ENCODE results near the gene JAML. TPM values are rescaled to one million over a fixed set of nuclear protein-coding genes. Genes with fewer than 3 reads are reported as not detected.

The JAML gene
- total RNA-seq, 1 donor from 2014 or later = not detected

- no peak overlapping the region for H3K4me3 ChIP-seq (ENCODE audit: low read depth, low read length)
- no peak for DNase-seq (ENCODE audit: low read depth)
- TF ChIP-seq CTCF (conservative IDR thresholded peaks at IDR 0.05; ENCODE audit: low read depth, low read length) = no peak
Measured at GRCh38 chr11:118233850-118234249, 9.0 kb upstream of the JAML start.

- H3K4me3 ChIP-seq (ENCODE audit: low read depth, low read length) = no peak overlapping the region
- DNase-seq (ENCODE audit: low read depth) = no peak
- no peak for TF ChIP-seq CTCF (conservative IDR thresholded peaks at IDR 0.05; ENCODE audit: low read depth, low read length)
Measured at GRCh38 chr11:118233377-118233776, 8.6 kb upstream of the JAML start.

- DNase-seq (ENCODE audit: low read depth) = no peak
- no peak overlapping the region for H3K4me3 ChIP-seq (ENCODE audit: low read depth, low read length)
- TF ChIP-seq CTCF (conservative IDR thresholded peaks at IDR 0.05; ENCODE audit: low read depth, low read length) = no peak
Measured at GRCh38 chr11:118232659-118233058, 7.8 kb upstream of the JAML start.

- no peak overlapping the region for H3K4me3 ChIP-seq (ENCODE audit: low read depth, low read length)
- no peak for TF ChIP-seq CTCF (conservative IDR thresholded peaks at IDR 0.05; ENCODE audit: low read depth, low read length)
Measured at GRCh38 chr11:118231461-118231860, 6.7 kb upstream of the JAML start.

GRCh38 chr11:118230088-118230487, 5.3 kb upstream of the JAML start:
- no peak for DNase-seq (ENCODE audit: low read depth)
- TF ChIP-seq CTCF (conservative IDR thresholded peaks at IDR 0.05; ENCODE audit: low read depth, low read length) = no peak
- H3K4me3 ChIP-seq (ENCODE audit: low read depth, low read length) = no peak overlapping the region

More at GRCh38 chr11:118231461-118231860, 6.7 kb upstream of the JAML start:
- DNase-seq (ENCODE audit: low read depth) = no peak

GRCh38 chr11:118229274-118229847, 4.5 kb upstream of the JAML start:
- DNase-seq (ENCODE audit: low read depth) = no peak
- TF ChIP-seq CTCF (conservative IDR thresholded peaks at IDR 0.05; ENCODE audit: low read depth, low read length) = no peak
- no peak overlapping the region for H3K4me3 ChIP-seq (ENCODE audit: low read depth, low read length)

All from epithelial cell of proximal tubule (primary cell).